ENCODE measurements around the gene STARD3. TPM values are rescaled to one million over a fixed set of nuclear protein-coding genes. Genes with fewer than 3 reads are reported as not detected.
A peak's percentile ranks its signal among the peaks of the same experiment; 100 is the strongest.

STARD3 gene
- total RNA-seq, 1 donor from 2014 or later: 18.4 TPM

GRCh38 chr17:39617446-39618245, 19.3 kb upstream of the STARD3 start:
- H3K4me3 ChIP-seq (ENCODE audit: low read depth, low read length): peak overlapping the region; percentile 44
- FAIRE-seq (no peak), DNase-seq (ENCODE audit: low read depth) (peak; percentile 23)
- no peaks in the 10 kb centered on the region for H3K36me3 ChIP-seq (ENCODE audit: control insufficient read depth, insufficient read depth, low read length)
- peaks cover 16% of the 10 kb centered on the region for H3K27me3 ChIP-seq (ENCODE audit: control insufficient read depth, insufficient read depth, low read length)
- TF ChIP-seq CTCF (IDR thresholded peaks at IDR 0.05; ENCODE audit: insufficient read depth, low read length, severe bottlenecking): no peak

- no peaks in the 10 kb centered on the region for H3K36me3 ChIP-seq (ENCODE audit: control insufficient read depth, insufficient read depth, low read length)
- no peak for DNase-seq (ENCODE audit: low read depth)
- no peak for TF ChIP-seq CTCF (IDR thresholded peaks at IDR 0.05; ENCODE audit: insufficient read depth, low read length, severe bottlenecking)
- peak overlapping the region; percentile 44 for H3K4me3 ChIP-seq (ENCODE audit: low read depth, low read length)
- no peak for FAIRE-seq
- H3K27me3 ChIP-seq (ENCODE audit: control insufficient read depth, insufficient read depth, low read length): peaks cover 16% of the 10 kb centered on the region
Observed at GRCh38 chr17:39618246-39618913, 18.6 kb upstream of the STARD3 start.

GRCh38 chr17:39618956-39619785, 17.8 kb upstream of the STARD3 start:
- Histone ChIP-seq H3K36me3 (ENCODE audit: control insufficient read depth, insufficient read depth, low read length) (no peaks in the 10 kb centered on the region), H3K27me3 (ENCODE audit: control insufficient read depth, insufficient read depth, low read length) (peaks cover 16% of the 10 kb centered on the region), H3K4me3 (ENCODE audit: low read depth, low read length) (no peak overlapping the region)
- no peak for TF ChIP-seq CTCF (IDR thresholded peaks at IDR 0.05; ENCODE audit: insufficient read depth, low read length, severe bottlenecking)
- no peak for DNase-seq (ENCODE audit: low read depth)
- peak; percentile 88 for FAIRE-seq

- DNase-seq (ENCODE audit: low read depth): no peak
- no peak for FAIRE-seq
- peaks cover 16% of the 10 kb centered on the region for H3K27me3 ChIP-seq (ENCODE audit: control insufficient read depth, insufficient read depth, low read length)
Observed at GRCh38 chr17:39619786-39620101, 17.2 kb upstream of the STARD3 start.

More at GRCh38 chr17:39619786-39620101, 17.2 kb upstream of the STARD3 start:
- Histone ChIP-seq H3K36me3 (ENCODE audit: control insufficient read depth, insufficient read depth, low read length) (no peaks in the 10 kb centered on the region), H3K4me3 (ENCODE audit: low read depth, low read length) (no peak overlapping the region)
- TF ChIP-seq CTCF (IDR thresholded peaks at IDR 0.05; ENCODE audit: insufficient read depth, low read length, severe bottlenecking): no peak
